Measurements from ENCODE around the gene SCN5A.

SCN5A gene

GRCh38 chr3:38649500-38650247 lies at the start of gene SCN5A:
SCN5A (minus strand) TSS chr3:38649687; CDS start chr3:38633307, 16,380 bp downstream.
- no peak for DNase-seq (ENCODE audit: low read depth)

GRCh38 chr3:38698760-38699159 lies 49.3 kb upstream of the SCN5A start:
- no peak for DNase-seq (ENCODE audit: low read depth)

GRCh38 chr3:38698061-38698460 lies 48.6 kb upstream of the SCN5A start:
- DNase-seq (ENCODE audit: low read depth): no peak

- DNase-seq (ENCODE audit: low read depth): no peak
These were observed 46.5 kb upstream of the SCN5A start for GRCh38 chr3:38696034-38696433.

GRCh38 chr3:38690185-38690584 lies 40.7 kb upstream of the SCN5A start:
- DNase-seq (ENCODE audit: low read depth): no peak

GRCh38 chr3:38689774-38690173 lies 40.3 kb upstream of the SCN5A start:
- DNase-seq (ENCODE audit: low read depth): no peak

GRCh38 chr3:38689346-38689745 lies 39.9 kb upstream of the SCN5A start:
- DNase-seq (ENCODE audit: low read depth): no peak

GRCh38 chr3:38687321-38687720 lies 37.8 kb upstream of the SCN5A start:
- DNase-seq (ENCODE audit: low read depth): no peak

GRCh38 chr3:38684546-38684945 lies 35.1 kb upstream of the SCN5A start:
- DNase-seq (ENCODE audit: low read depth): no peak

- no peak for DNase-seq (ENCODE audit: low read depth)
These were observed 20.2 kb upstream of the SCN5A start for GRCh38 chr3:38669668-38670067.

GRCh38 chr3:38662544-38662943 lies 13.1 kb upstream of the SCN5A start:
- peak; percentile 7 for DNase-seq (ENCODE audit: low read depth)

- DNase-seq (ENCODE audit: low read depth): no peak
These were observed 9.4 kb upstream of the SCN5A start for GRCh38 chr3:38658841-38659240.

GRCh38 chr3:38657369-38657768 lies 7.9 kb upstream of the SCN5A start:
- no peak for DNase-seq (ENCODE audit: low read depth)

GRCh38 chr3:38655708-38656300 lies 6.3 kb upstream of the SCN5A start:
- no peak for DNase-seq (ENCODE audit: low read depth)

- no peak for DNase-seq (ENCODE audit: low read depth)
These were observed 4.4 kb upstream of the SCN5A start for GRCh38 chr3:38653685-38654537.

- DNase-seq (ENCODE audit: low read depth): no peak
These were observed 3.4 kb upstream of the SCN5A start for GRCh38 chr3:38652934-38653333.

- DNase-seq (ENCODE audit: low read depth): no peak
These were observed 1.8 kb upstream of the SCN5A start for GRCh38 chr3:38651153-38651789.

GRCh38 chr3:38650248-38650951 lies 913 bp upstream of the SCN5A start:
- DNase-seq (ENCODE audit: low read depth): no peak

GRCh38 chr3:38648659-38649499 lies 608 bp downstream of the SCN5A start:
- no peak for DNase-seq (ENCODE audit: low read depth)

GRCh38 chr3:38648024-38648658 lies 1.3 kb downstream of the SCN5A start:
- no peak for DNase-seq (ENCODE audit: low read depth)

All from fibroblast of gingiva (primary cell).